HG03354 (cell line): ENCODE measurements around the gene ABCD3.
"Not testable (repeated sequence)": the region's sequence is repeated elsewhere in the genome, so short reads cannot be mapped to it uniquely, and the experiment has no call there.

ENCODE experiments used
- ATAC-seq: cut with Tn5 transposase; IDR thresholded peaks from one replicate; pipeline ENCODE4 v1.9.1; 2021; ENCODE audit warnings: mild to moderate bottlenecking; ENCODE audit not compliant: unreplicated experiment, poor library complexity, severe bottlenecking

ABCD3 gene

DNA sequence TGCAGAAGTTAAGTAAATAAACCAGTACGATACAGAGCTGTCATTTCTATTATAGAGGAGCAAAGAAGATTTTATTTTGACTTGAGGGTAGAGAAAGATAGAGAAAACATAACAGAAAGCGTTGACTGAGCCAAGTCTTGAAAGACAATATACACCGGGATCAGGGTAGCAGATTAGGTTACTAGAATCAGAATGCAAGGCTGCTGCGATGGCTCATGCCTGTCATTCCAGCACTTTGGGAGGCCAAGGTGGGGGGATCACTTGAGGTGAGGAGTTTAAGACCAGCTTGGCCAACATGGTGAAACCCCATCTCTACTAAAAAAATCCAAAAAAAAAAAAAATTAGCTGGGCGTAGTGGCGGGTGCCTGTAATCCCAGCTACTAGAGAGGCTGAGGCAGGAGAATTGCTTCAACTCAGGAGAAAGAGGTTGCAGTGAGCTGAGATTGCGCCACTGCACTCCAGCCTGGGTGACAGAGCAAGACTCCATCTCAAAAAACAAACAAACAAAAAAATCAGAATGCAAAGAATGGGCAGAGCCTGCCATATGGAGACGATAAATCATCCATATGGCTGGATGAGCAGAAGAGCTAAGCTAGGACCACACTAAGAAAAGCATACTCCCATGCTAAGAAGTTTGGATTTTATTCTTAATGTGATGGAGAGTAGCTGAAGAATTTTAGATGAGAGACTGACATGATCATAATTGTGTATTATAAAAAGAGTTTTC lies 9.9 kb upstream of the ABCD3 start:
- ATAC-seq, result no peak

GRCh38 chr1:94411237-94411636 lies 7.0 kb upstream of the ABCD3 start:
- ATAC-seq, result peak; percentile 85

- ATAC-seq, result no peak
Observed at GRCh38 chr1:94413311-94413710, 4.9 kb upstream of the ABCD3 start.

GRCh38 chr1:94416901-94417727 lies 1.1 kb upstream of the ABCD3 start:
- ATAC-seq, result no peak

GRCh38 chr1:94417728-94417977 lies 536 bp upstream of the ABCD3 start:
- ATAC-seq, result no peak

DNA sequence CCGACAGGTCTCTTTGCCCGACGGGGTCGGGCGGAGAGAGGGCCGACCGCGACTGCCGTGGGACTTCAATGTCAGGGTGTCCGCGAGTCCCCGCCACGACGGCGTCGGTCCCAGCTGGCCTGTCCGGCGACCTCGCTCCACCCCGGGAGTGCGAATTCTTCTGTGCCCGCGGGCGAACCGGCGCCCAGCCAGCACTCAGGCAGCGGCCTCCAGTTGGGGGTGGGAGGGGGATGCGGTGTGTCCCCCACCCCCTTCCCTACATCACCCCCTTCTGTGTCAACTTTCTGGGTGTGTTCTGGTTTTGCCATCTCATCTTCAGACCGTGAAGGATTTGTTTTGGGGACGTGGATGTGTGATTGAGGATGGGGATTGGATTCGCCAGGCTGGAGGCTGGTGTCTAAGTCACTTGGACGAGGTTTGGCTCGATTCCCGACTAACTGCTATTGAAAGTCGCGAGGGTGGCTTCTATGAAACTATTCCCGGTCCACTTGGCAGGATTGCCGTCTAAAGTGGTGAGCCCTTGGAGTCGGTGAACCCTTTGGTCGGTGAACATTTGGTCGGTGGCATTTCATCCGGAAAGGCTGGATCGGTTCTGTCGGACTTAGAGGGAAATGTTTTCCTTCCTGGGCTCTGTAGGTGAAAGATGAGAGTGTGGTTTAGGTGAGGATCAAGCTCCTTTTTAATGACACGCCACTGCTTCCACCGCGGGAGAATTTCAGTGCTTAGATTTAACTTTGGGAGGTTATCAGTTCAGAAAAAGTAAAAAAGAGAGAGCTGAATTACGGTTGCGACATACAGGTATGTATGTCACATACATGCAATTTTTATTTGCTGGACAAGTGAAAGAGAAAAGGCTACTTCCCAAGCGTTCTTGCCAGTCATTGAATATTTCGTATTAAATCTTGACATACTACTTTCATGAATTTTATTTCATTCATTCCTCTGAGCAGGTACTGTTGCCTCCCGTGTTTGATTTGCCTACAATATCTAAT lies 771 bp downstream of the ABCD3 start:
- ATAC-seq, result peak; percentile 36

DNA sequence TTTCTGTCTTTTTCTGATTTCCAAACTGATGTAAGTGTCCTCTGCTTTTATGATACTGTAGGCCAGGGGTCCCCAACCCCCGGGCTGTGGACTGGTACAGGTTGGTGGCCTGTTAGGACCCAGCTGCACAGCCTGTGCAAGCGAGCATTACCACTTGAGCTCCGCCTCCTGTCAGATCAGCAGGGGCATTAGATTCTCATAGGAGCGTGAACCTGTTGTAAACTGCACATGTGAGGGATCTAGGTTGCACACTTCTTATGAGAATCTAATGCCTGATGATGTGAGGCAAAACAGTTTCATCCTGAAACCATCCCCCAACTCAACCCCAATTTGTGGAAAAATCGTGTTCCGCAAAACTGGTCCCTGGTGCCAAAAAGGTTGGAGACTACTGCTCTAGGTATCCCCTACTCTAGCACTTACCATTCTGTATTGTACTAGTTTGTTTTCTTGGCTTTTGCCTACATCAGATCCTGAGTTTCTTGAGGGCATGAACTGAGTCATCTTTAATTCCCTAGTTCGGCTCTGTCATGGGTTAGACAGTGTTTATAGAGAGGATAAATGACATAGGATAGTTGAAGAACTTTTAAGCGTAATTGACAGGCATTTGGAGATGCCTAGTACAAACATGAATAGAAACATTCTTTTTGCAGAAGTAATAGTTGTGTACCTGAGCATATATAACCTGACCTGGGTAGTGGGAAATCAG lies 4.1 kb downstream of the ABCD3 start:
- ATAC-seq, result no peak

DNA sequence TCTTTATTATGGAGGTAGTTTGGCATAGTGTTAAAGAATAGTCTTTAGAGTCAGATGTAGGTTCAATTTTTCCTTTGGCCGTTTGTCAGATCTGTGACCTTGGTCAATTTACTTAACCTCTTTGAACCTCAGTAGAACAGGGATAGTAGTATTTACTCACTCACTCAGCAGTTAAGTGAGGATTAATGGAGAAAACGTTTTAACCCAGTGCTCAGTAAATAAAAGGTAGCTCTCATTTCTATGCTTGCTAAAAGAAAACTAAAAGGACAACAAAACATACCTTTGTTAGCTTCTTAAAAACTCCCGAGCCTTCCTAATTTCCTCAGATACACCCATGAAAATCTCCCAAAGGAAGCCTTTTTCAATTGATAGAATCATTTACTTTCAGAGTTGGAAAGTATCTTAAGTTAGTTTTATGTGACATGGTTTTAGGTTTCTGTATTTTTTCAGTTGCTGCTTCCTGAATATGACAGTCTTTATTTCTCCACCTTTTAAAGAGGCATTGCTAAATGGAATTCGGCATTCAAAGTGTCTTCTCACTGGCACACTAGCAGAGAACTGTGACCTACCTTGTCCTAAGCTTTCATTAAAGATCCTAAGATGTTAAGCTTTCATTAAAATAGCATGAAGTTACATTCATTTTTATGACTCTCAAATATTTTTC lies 7.8 kb downstream of the ABCD3 start:
- ATAC-seq, result no peak

GRCh38 chr1:94426485-94426870 lies 8.3 kb downstream of the ABCD3 start:
- not testable (repeated sequence) for ATAC-seq

DNA sequence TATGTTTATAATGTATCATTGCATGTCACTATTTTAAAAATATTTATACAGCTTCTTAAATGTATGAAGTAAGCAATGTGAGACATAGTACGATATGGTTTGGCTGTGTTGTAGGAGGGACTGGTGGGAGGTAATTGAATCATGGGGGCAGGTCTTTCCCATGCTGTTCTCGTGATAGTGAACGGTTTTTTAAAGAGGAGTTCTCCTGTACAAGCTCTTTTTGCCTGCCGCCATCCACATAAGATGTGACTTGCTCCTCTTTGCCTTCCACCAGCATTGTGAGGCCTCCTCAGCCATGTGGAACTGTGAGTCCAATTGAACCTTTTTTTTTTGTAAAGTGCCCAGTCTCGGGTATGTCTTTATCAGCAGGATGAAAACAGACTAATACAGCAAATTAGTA lies 10.3 kb downstream of the ABCD3 start:
- no peak for ATAC-seq

DNA sequence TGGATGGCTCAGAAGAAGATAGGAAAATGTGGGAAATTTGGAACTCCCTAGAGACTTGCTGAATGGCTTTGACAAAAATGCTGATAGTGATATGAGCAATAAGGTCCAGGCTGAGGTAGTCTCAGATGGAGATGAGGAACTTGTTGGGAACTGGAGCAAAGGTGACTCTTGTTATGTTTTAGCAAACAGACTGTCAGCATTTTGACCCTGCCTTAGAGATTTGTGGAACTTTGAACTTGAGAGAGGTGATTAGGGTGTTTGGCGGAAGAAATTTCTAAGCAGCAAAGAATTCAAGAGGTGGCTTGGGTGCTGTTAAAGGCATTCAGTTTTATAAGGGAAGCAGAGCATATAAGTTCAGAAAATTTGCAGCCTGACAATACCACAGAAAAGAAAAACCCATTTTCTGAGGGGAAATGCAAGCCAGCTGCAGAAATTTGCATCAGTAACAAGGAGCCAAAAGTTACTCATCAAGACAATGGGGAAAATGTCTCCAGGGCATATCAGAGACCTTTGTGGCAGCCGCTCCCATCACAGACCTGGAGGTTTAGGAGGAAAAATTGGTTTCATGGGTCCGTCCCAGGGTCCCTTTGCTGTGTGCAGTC lies 10.8 kb downstream of the ABCD3 start:
- not testable (repeated sequence) for ATAC-seq

DNA sequence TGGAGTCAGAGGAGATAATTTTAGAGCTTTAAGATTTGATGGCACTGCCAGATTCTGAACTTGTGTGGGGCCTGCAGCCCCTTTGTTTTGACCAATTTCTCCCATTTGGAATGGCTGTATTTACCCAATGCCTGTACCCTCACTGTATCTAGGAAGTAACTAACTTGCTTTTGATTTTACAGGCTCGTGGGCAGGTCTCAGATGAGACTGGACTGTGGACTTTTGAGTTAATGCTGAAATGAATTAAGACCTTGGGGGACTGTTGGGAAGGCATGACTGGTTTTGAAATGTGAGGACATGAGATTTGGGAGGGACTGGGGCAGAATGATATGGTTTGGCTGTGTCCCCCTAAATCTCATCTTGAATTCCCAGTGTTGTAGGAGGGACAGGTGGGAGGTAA lies 11.9 kb downstream of the ABCD3 start:
- not testable (repeated sequence) for ATAC-seq

DNA sequence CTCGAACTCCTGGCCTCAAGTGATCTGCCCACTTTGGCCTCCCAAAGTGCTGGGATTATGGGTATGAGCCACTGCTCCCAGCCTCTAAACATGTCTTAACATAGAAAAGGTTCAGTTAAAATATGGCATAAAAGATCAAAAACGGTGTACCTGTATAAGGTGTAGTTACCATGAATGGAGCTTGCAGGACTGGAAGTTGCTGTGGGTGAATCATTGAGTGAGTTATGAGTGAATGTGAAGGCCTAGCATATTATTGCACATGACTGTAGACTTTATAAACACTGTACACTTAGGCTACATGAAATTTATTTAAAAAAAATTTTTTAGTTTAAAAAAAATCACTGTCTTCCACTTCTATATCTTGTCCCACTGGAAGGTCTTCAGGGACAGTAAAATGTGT lies 15.7 kb downstream of the ABCD3 start:
- ATAC-seq, result no peak

DNA sequence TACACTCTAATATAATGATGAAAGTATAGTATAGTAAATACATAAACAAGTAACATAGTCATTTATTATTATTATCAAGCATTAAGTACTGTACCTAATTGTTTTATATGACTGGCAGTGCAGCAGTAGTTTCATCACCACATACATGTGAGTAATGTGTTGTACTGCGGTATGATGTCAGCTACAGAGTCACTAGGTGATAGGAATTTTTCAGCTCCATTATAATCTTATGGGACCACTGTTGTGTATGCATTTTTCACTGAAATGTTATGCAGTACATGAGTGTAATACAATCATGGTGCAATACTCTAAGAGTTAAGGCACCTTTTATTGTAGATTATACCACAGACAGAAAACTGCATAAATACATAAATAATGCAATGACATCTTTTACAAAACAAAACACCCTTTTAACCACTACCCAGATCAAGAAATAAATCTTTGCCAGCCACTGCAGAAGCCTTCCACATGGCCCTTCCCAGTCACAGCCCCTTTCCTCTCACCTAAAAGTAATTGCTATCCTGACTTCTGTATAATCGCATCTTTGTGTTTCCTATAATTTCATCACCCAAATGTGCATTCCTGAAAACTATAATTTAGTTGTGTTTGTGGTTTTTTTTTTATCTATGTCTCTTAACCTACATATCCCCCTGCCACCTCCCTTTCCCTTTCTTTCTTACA lies 16.3 kb downstream of the ABCD3 start:
- no peak for ATAC-seq

DNA sequence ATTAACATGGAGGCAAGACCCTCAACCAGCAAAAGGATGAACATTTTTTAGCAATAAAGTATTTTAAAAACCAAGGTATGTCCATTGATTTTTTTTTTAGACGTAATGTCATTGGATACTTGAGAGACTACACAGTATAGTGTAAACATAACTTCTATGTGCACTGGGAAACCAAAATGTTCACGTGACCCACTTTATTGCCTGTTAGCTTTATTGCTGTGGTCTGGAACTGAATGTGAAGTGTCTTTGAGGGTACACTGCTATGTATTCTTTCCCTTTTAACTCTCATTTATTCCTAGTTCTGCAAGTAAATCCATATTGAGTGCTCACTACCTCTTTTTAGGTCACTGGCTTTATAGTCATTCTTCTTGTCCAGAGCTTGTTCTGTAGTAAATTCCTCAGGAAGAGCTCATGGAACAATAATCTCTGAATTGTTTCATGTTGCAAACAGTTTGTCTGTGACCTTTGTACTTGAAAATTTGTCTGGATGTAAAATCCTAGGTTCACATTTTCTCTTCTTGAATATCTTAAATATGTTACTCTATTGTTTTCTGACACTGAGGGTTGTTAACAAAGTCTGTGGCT lies 20.6 kb downstream of the ABCD3 start:
- ATAC-seq, result no peak

DNA sequence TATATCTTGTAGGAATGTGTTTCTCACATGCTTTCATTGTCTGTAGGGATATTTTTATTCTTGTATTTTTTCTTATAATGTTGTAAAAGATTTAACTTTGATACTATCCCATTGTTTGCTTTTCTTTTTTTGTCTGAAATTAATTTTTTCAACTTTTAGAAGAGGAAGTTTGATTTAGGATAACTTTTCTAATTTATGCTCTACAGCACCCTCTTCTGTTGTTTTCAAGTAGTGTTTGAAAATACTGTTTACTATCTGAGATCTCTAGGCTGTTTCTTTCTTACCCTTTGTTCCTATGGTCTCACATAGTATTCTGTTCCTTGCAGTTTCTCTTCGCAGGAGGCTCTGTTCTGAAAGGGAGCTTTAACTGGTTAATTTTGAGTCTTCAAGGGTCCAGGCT lies 21.9 kb downstream of the ABCD3 start:
- ATAC-seq, result no peak

- ATAC-seq, result not testable (repeated sequence)
Observed at GRCh38 chr1:94443067-94443466, 24.9 kb downstream of the ABCD3 start.

GRCh38 chr1:94444819-94445218 lies 26.6 kb downstream of the ABCD3 start:
- ATAC-seq, result not testable (repeated sequence)
